HepG2 (cell line): Measurements from ENCODE around the gene NECTIN2. TPM values are rescaled to one million over a fixed set of nuclear protein-coding genes. Genes with fewer than 3 reads are reported as not detected.
"Not testable (repeated sequence)": the region's sequence is repeated elsewhere in the genome, so short reads cannot be mapped to it uniquely, and the experiment has no call there.

Experiments
- ATAC-seq: fragments of 200-7000 bp; cut with Tn5 transposase; 3 replicates; pipeline ENCODE4 v1.9.1; 2020; ENCODE audit warnings: mild to moderate bottlenecking, moderate library complexity
- BruUV-seq: library from RNA; stranded (reverse); fragments of 400-500 nt; replicated peaks from 2 replicates; lab custom pipeline; 2021; lab: Mats Ljungman, UMichigan
- CTCF ChIA-PET: fragments of 300-600 bp; formaldehyde crosslinking; extraction: SDS; loops from one replicate; lab custom pipeline; 2021; ENCODE audit warnings: low total read pairs, inconsistent platforms, low intra/inter-chr PET ratio; lab: Yijun Ruan, JAX
- POLR2A ChIA-PET: fragments of 350-600 bp; sonication (Branson Sonifier 250); formaldehyde crosslinking; loops from one replicate; lab custom pipeline; 2020; ENCODE audit warnings: antibody characterized with exemption, inconsistent platforms; lab: Yijun Ruan, JAX
- DNase-seq: peaks from one replicate; pipeline ENCODE4 v3.0.0-alpha.2; 2015; ENCODE audit warnings: low spot score
- FAIRE-seq: peaks from 3 replicates; lab custom pipeline; 2011; peaks lifted over from hg19 to GRCh38; lab: Jason Lieb, UNC
- H2AFZ ChIP-seq: one replicate; pipeline ENCODE4 v1.6.1; 2011; ENCODE audit warnings: low read length, inconsistent platforms
- H3K27ac ChIP-seq: fragments of 300-600 bp; 3 replicates; pipeline ENCODE4 v1.8.0; 2011; ENCODE audit warnings: mixed run types, mild to moderate bottlenecking, mixed read lengths, low read length, inconsistent platforms; ENCODE audit not compliant: insufficient read depth; ENCODE audit errors: extremely low read length
- H3K27me3 ChIP-seq, 2 experiments: fragments of 200-600 bp in 1 of 2; 2 replicates in 1 of 2; 3 replicates in 1 of 2; pipeline versions ENCODE4 v1.6.0 to v1.8.0; 2011; ENCODE audit warnings: low read length in 2 of 2, mild to moderate bottlenecking in 2 of 2, moderate library complexity in 2 of 2, inconsistent platforms in 1 of 2; ENCODE audit not compliant: insufficient read depth in 2 of 2, control insufficient read depth in 1 of 2
- H3K36me3 ChIP-seq, 2 experiments: fragments of 200-600 bp in 1 of 2; replicated peaks in 1 of 2; 2 replicates in 1 of 2; 3 replicates in 1 of 2; pipeline versions ENCODE4 v1.5.1 to v1.8.0; 2011; ENCODE audit warnings: low read length in 2 of 2, inconsistent platforms in 1 of 2; ENCODE audit not compliant: insufficient read depth in 2 of 2, control insufficient read depth in 1 of 2
- H3K4me1 ChIP-seq: 2 replicates; pipeline ENCODE4 v1.5.1; 2012; ENCODE audit warnings: low read length, inconsistent platforms; ENCODE audit not compliant: insufficient read depth
- H3K4me2 ChIP-seq: 2 replicates; pipeline ENCODE4 v1.6.0; 2011; ENCODE audit warnings: low read depth, low read length, inconsistent platforms
- H3K4me3 ChIP-seq, 3 experiments: fragments of 200-600 bp in 1 of 3; sonication (generic), shearing (Covaris generic) in 1 of 3; replicated peaks in 1 of 3; 2 replicates each; pipeline ENCODE4 v1.5.1; 2011 to 2016; ENCODE audit warnings: low read length in 3 of 3, inconsistent platforms in 2 of 3, low read depth in 2 of 3, mild to moderate bottlenecking in 2 of 3, control low read depth in 1 of 3, mixed read lengths in 1 of 3; ENCODE audit not compliant: insufficient read depth in 1 of 3
- H3K79me2 ChIP-seq: one replicate; pipeline ENCODE4 v1.6.1; 2011; ENCODE audit warnings: low read length, inconsistent platforms; ENCODE audit not compliant: insufficient read depth
- H3K9ac ChIP-seq: 2 replicates; pipeline ENCODE4 v1.6.0; 2011; ENCODE audit warnings: mild to moderate bottlenecking, low read depth, low read length, inconsistent platforms; ENCODE audit not compliant: insufficient read depth
- H3K9me3 ChIP-seq: 2 replicates; pipeline ENCODE4 v1.5.1; 2012; ENCODE audit warnings: mild to moderate bottlenecking, low read length
- H4K20me1 ChIP-seq: 2 replicates; pipeline ENCODE4 v1.6.0; 2011; ENCODE audit warnings: inconsistent platforms, mild to moderate bottlenecking, low read length, moderate library complexity; ENCODE audit not compliant: insufficient read depth
- CEBPB ChIP-seq: IDR thresholded peaks from 2 replicates; pipeline ENCODE4 v1.6.1; 2011; ENCODE audit warnings: low read depth, low read length, improper control_type of control experiment, borderline replicate concordance
- CEBPG ChIP-seq: IDR thresholded peaks from 2 replicates; pipeline ENCODE4 v1.6.1; 2016
- ZNF460 ChIP-seq: sonication (generic); formaldehyde crosslinking; IDR thresholded peaks from 2 replicates; pipeline ENCODE4 v1.5.1; 2020; ENCODE audit warnings: missing genetic modification reagents, mild to moderate bottlenecking, borderline replicate concordance
- WGBS: methylation state at CpG from one replicate; pipeline ENCODE4 v1.1.6; 2017; ENCODE audit warnings: low lambda C conversion rate; 5-methylcytosine and 5-hydroxymethylcytosine counted together
- in situ Hi-C: cut with HindIII; loops from 2 replicates; pipeline ENCODE4 v1.10.0; 2017; ENCODE audit warnings: low pct_unique_long_range_greater_than_20kb; ENCODE audit not compliant: extremely low pct_ligation_motif_present
- intact Hi-C: fragments of 100-400 bp; cut with micrococcal nuclease; formaldehyde crosslinking; loops from one replicate; pipeline ENCODE4 v1.10.0; 2022; ENCODE audit not compliant: unreplicated experiment
- polyA plus RNA-seq, 8 experiments: library from polyadenylated mRNA; depleted of rRNA in 3 of 8; stranded (reverse) in 7 of 8; unstranded in 1 of 8; fragments of >200 nt; fragmentation: Illumina TruSeq in 4 of 8; extraction: Trizol in 4 of 8; gene quantifications; 2 replicates each; pipeline versions ENCODE4 v1.2.1 to v1.2.3, GENCODE V29; 2011 to 2016; ENCODE audit warnings: low read depth in 4 of 8, missing spikeins in 1 of 8, mixed read lengths in 1 of 8; ENCODE audit not compliant: insufficient read depth in 1 of 8
- total RNA-seq, 5 experiments: library from RNA; depleted of rRNA; stranded (reverse); fragments of >200 nt; fragmentation: Illumina TruSeq; extraction: Trizol; gene quantifications; 2 replicates each; pipeline ENCODE4 v1.2.3, GENCODE V29; 2016; ENCODE audit warnings: low read depth in 1 of 5
- TF ChIP-seq, protein P1 (sequence below): sonication (generic); formaldehyde crosslinking; IDR thresholded peaks from 2 replicates; pipeline ENCODE4 v1.5.0; 2020; ENCODE audit warnings: mild to moderate bottlenecking, missing genetic modification reagents

The NECTIN2 gene
- total and polyA plus RNA-seq, 2 of the 13 experiments (the other 11 are each of a cell fraction or from before 2014, with no cell fraction given) = 75.4 to 114 TPM

DNA sequence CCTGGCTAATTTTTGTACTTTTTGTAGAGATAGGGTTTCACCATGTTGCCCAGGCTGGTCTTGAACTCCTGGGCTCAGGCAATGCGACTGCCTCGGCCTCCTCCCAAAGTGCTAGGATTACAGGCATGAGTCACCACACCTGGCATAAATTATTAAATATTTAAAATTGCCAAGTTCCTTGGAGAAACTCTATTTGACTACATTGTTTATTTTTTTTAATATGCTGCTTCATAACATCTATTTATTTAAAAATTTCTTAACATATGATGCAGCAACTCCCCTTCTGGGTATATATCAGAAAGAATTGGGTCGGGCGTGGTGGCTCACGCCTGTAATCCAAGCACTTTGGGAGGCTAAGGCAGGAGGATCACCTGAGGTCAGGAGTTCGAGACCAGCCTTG lies 13.2 kb upstream of the NECTIN2 start:
- H3K79me2 ChIP-seq, in situ Hi-C loops, H3K9me3 ChIP-seq, FAIRE-seq, H3K4me2 ChIP-seq, H3K27me3 ChIP-seq, H3K9ac ChIP-seq, H3K4me3 ChIP-seq, H3K36me3 ChIP-seq, ATAC-seq, H2AFZ ChIP-seq, H3K27ac ChIP-seq, CTCF ChIA-PET, DNase-seq, H3K4me1 ChIP-seq, intact Hi-C loops, H4K20me1 ChIP-seq, BruUV-seq: not testable (repeated sequence)
- POLR2A ChIA-PET = interaction anchor here (0.9 kb wide), 1 partner anchor 24 kb away, joined by 3 read pairs; the partner anchor contains the start of gene BCAM
- WGBS = 34% methylated on average over 6 of the region's 6 CpGs

DNA sequence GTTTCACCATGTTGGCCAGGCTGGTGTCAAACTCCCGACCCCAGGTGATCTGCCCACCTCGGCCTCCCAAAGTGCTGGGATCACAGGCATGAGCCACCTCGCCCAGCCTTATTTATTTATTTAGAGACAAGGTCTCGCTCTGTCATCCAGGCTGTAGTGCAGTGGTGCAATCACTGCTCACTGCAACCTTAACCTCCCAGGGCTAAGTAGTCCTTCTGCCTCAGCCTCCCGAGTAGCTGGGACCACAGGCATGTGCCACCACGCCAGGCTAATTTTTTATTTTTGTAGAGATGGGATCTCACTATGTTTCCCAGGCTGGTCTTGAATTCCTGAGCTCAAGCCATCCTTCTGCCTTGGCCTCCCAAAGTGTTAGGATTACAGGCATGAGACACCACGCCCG lies 11.7 kb upstream of the NECTIN2 start:
- CTCF ChIA-PET = not testable (repeated sequence)

More for the DNA sequence above, 11.7 kb upstream of the NECTIN2 start:
- FAIRE-seq, H3K27me3 ChIP-seq, H3K4me1 ChIP-seq, H3K9ac ChIP-seq, H3K4me2 ChIP-seq, H4K20me1 ChIP-seq, BruUV-seq, H3K79me2 ChIP-seq, H3K27ac ChIP-seq, H2AFZ ChIP-seq, H3K36me3 ChIP-seq, in situ Hi-C loops, DNase-seq, H3K9me3 ChIP-seq, H3K4me3 ChIP-seq, intact Hi-C loops: not testable (repeated sequence)
- POLR2A ChIA-PET = interaction anchor here (1.1 kb wide), 1 partner anchor 50 kb away, joined by 3 read pairs; no protein-coding TSS in a partner anchor
- 29% methylated on average over 7 of the region's 8 CpGs for WGBS
- 0 out of 2 replicates have a peak, but pooled peaks have one; percentile 16 for TF ChIP-seq CEBPG (CRISPR knock-in tag)
- peak; percentile 36; the same call in 1 of the 2 replicates for TF ChIP-seq CEBPB
- TF ChIP-seq ZNF460 = peak; percentile 10; the same call in 1 of the 2 replicates
- TF ChIP-seq, protein P1, sequence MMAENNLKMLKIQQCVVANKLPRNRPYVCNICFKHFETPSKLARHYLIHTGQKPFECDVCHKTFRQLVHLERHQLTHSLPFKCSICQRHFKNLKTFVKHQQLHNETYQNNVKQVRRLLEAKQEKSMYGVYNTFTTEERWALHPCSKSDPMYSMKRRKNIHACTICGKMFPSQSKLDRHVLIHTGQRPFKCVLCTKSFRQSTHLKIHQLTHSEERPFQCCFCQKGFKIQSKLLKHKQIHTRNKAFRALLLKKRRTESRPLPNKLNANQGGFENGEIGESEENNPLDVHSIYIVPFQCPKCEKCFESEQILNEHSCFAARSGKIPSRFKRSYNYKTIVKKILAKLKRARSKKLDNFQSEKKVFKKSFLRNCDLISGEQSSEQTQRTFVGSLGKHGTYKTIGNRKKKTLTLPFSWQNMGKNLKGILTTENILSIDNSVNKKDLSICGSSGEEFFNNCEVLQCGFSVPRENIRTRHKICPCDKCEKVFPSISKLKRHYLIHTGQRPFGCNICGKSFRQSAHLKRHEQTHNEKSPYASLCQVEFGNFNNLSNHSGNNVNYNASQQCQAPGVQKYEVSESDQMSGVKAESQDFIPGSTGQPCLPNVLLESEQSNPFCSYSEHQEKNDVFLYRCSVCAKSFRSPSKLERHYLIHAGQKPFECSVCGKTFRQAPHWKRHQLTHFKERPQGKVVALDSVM (CRISPR knock-in tag) = peak; percentile 91
- peak; percentile 46; the same call in 2 of the 3 replicates for ATAC-seq
